Measurements from ENCODE around the gene RPS25. TPM values are rescaled to one million over a fixed set of nuclear protein-coding genes. Genes with fewer than 3 reads are reported as not detected.

Gene RPS25
- total and polyA plus RNA-seq, 4 donors: 451 to 1,390 (median 695) TPM

DNA sequence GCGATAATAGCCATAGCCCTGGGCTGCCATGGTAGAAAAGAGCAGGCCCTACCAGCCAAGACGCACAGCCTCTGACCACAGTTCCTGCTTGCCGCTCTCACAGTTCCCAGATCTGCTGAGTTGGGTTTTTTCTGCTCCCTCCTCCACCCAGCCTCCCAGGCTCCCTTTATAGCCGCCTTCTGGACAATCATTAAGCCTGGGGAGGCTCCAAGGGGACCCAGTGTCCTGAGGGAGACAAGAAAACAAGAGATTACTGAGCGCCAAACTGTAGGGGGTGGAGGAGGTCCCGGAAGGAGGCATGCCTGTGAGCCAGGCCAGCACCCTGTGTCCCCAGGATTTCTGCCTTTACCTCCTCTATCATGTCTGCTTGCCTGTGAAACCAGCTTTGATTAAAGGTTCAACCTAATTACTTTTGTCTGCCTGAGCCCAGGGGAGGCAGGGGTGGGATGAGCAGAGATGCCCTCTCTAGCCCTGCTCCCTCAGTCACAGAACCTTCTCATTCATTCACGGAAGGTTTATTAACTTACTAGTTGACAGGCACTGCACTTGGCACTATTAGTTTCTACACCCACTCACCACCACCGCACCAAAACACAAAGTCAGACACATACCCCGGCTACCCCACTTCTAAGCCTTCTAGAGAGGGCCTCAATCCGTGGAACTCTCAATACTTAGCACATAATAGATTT is 11.3 kb upstream of the RPS25 start:
- 36% methylated on average over 9 of the region's 10 CpGs for WGBS (ENCODE audit: insufficient coverage)
- no peaks in the 10 kb centered on the region for H3K9me3 ChIP-seq (ENCODE audit: control insufficient read depth, insufficient read depth, low read length)
- H3K4me1 ChIP-seq (ENCODE audit: control insufficient read depth, insufficient read depth, low read length): peaks cover 29% of the 10 kb centered on the region
- H3K4me3 ChIP-seq (ENCODE audit: low read depth, low read length): peak overlapping the region; percentile 87
- peak overlapping the region; percentile 25 for H3K27ac ChIP-seq (ENCODE audit: low read depth, low read length)
- H3K27me3 ChIP-seq (ENCODE audit: control insufficient read depth, insufficient read depth, low read length): no peaks in the 10 kb centered on the region
- DNase-seq (ENCODE audit: low read depth in 4 of 6, low spot score in 6 of 6): peak in 2 of 6 donors; percentile 22 to 27
- peaks cover 41% of the 10 kb centered on the region for H3K36me3 ChIP-seq (ENCODE audit: control insufficient read depth, insufficient read depth, low read length)

DNA sequence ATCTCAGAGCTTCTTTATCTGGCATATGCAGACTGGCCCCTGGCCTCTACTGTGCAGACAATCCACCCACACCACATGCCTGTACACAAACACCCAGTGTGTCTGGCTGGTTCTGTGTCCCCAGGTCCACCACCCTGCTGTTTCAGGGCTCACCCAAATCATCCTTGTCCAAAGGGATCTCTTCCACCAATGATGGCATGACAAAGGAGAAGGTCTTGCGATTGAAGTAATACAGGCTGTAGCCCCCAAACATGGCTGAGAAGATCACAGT is 10.9 kb upstream of the RPS25 start:
- Histone ChIP-seq H3K4me1 (ENCODE audit: control insufficient read depth, insufficient read depth, low read length) (peaks cover 29% of the 10 kb centered on the region), H3K36me3 (ENCODE audit: control insufficient read depth, insufficient read depth, low read length) (peaks cover 44% of the 10 kb centered on the region), H3K27me3 (ENCODE audit: control insufficient read depth, insufficient read depth, low read length) (no peaks in the 10 kb centered on the region), H3K9me3 (ENCODE audit: control insufficient read depth, insufficient read depth, low read length) (no peaks in the 10 kb centered on the region), H3K4me3 (ENCODE audit: low read depth, low read length) (peak overlapping the region; percentile 9), H3K27ac (ENCODE audit: low read depth, low read length) (peak overlapping the region; percentile 25)
- 56% methylated on average over 1 of the region's 1 CpG for WGBS (ENCODE audit: insufficient coverage)
- no peak for DNase-seq (ENCODE audit: low read depth in 4 of 6, low spot score in 6 of 6)

- DNase-seq (ENCODE audit: low read depth in 4 of 6, low spot score in 6 of 6): no peak
- Histone ChIP-seq H3K27me3 (ENCODE audit: control insufficient read depth, insufficient read depth, low read length) (no peaks in the 10 kb centered on the region), H3K9me3 (ENCODE audit: control insufficient read depth, insufficient read depth, low read length) (no peaks in the 10 kb centered on the region), H3K4me1 (ENCODE audit: control insufficient read depth, insufficient read depth, low read length) (peaks cover 29% of the 10 kb centered on the region), H3K36me3 (ENCODE audit: control insufficient read depth, insufficient read depth, low read length) (peaks cover 44% of the 10 kb centered on the region), H3K27ac (ENCODE audit: low read depth, low read length) (no peak overlapping the region), H3K4me3 (ENCODE audit: low read depth, low read length) (no peak overlapping the region)
- 81% methylated on average over 8 of the region's 9 CpGs for whole genome bisulfite sequencing (ENCODE audit: insufficient coverage)
These were observed 10.4 kb upstream of the RPS25 start for GRCh38 chr11:119028346-119029068.

- Histone ChIP-seq H3K27ac (ENCODE audit: low read depth, low read length) (no peak overlapping the region), H3K36me3 (ENCODE audit: control insufficient read depth, insufficient read depth, low read length) (peaks cover 49% of the 10 kb centered on the region)
- 96% methylated on average over 6 of the region's 9 CpGs for WGBS (ENCODE audit: insufficient coverage)
These were observed 9.6 kb upstream of the RPS25 start for GRCh38 chr11:119027561-119028345.

GRCh38 chr11:119026970-119027369 is 8.8 kb upstream of the RPS25 start:
- DNase-seq (ENCODE audit: low read depth in 4 of 6, low spot score in 6 of 6): no peak
- no peak overlapping the region for H3K27ac ChIP-seq (ENCODE audit: low read depth, low read length)
- H3K4me3 ChIP-seq (ENCODE audit: low read depth, low read length): no peak overlapping the region
- H3K9me3 ChIP-seq (ENCODE audit: control insufficient read depth, insufficient read depth, low read length): no peaks in the 10 kb centered on the region
- no peaks in the 10 kb centered on the region for H3K27me3 ChIP-seq (ENCODE audit: control insufficient read depth, insufficient read depth, low read length)
- no CpG with 5 or more reads among the region's 2 CpGs for WGBS (ENCODE audit: insufficient coverage)
- H3K4me1 ChIP-seq (ENCODE audit: control insufficient read depth, insufficient read depth, low read length): peaks cover 29% of the 10 kb centered on the region
- peaks cover 56% of the 10 kb centered on the region for H3K36me3 ChIP-seq (ENCODE audit: control insufficient read depth, insufficient read depth, low read length)

More at GRCh38 chr11:119027561-119028345, 9.6 kb upstream of the RPS25 start:
- Histone ChIP-seq H3K9me3 (ENCODE audit: control insufficient read depth, insufficient read depth, low read length) (no peaks in the 10 kb centered on the region), H3K27me3 (ENCODE audit: control insufficient read depth, insufficient read depth, low read length) (no peaks in the 10 kb centered on the region), H3K4me1 (ENCODE audit: control insufficient read depth, insufficient read depth, low read length) (peaks cover 29% of the 10 kb centered on the region), H3K4me3 (ENCODE audit: low read depth, low read length) (no peak overlapping the region)
- DNase-seq (ENCODE audit: low read depth in 4 of 6, low spot score in 6 of 6): no peak

DNA sequence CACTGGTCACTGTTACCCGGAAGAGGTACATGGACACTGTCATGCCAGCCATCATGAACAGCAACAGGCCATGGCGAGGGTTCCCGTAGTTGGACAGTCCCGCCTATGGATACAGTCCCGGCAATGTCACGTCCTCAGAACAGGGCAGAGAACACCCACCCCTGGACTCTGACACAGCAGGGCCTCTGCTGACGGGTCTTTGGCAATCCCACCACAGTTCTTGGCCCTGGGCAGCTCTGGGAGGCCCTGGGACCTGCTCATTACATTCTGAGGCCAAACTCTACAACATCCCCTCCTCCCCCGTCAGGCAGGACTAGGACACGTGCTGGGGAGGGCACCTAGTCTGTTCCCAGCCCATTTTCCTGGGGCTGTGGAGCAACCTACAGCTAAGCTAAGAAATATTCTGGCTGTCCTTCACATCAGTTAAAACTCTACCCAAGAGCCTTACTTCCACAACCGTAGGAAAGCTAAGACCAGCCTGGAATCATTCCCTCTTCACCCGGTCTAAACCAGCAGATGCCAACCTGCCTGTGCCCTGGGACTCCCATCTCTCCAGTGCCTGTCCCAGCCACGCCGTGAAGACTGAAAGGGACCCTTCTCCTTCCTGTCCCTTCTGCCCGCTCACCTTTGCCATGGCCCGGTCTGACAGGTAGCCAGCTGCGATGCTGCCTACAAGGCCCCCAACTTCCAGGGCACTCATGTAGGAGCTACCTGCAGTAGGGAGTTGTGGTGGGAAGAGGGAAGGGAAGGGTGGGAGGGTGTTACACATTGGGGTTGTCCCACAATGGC is 8.0 kb upstream of the RPS25 start:
- DNase-seq (ENCODE audit: low read depth in 4 of 6, low spot score in 6 of 6): no peak
- WGBS (ENCODE audit: insufficient coverage): 89% methylated on average over 15 of the region's 16 CpGs
- peaks cover 26% of the 10 kb centered on the region for H3K4me1 ChIP-seq (ENCODE audit: control insufficient read depth, insufficient read depth, low read length)
- H3K4me3 ChIP-seq (ENCODE audit: low read depth, low read length): no peak overlapping the region
- H3K27me3 ChIP-seq (ENCODE audit: control insufficient read depth, insufficient read depth, low read length): no peaks in the 10 kb centered on the region
- no peak overlapping the region for H3K27ac ChIP-seq (ENCODE audit: low read depth, low read length)
- peaks cover 60% of the 10 kb centered on the region for H3K36me3 ChIP-seq (ENCODE audit: control insufficient read depth, insufficient read depth, low read length)
- H3K9me3 ChIP-seq (ENCODE audit: control insufficient read depth, insufficient read depth, low read length): no peaks in the 10 kb centered on the region

GRCh38 chr11:119025541-119025940 is 7.4 kb upstream of the RPS25 start:
- Histone ChIP-seq H3K9me3 (ENCODE audit: control insufficient read depth, insufficient read depth, low read length) (no peaks in the 10 kb centered on the region), H3K4me3 (ENCODE audit: low read depth, low read length) (no peak overlapping the region), H3K4me1 (ENCODE audit: control insufficient read depth, insufficient read depth, low read length) (peaks cover 25% of the 10 kb centered on the region), H3K27me3 (ENCODE audit: control insufficient read depth, insufficient read depth, low read length) (no peaks in the 10 kb centered on the region), H3K36me3 (ENCODE audit: control insufficient read depth, insufficient read depth, low read length) (peaks cover 64% of the 10 kb centered on the region), H3K27ac (ENCODE audit: low read depth, low read length) (no peak overlapping the region)
- 85% methylated on average over 5 of the region's 5 CpGs for WGBS (ENCODE audit: insufficient coverage)
- no peak for DNase-seq (ENCODE audit: low read depth in 4 of 6, low spot score in 6 of 6)

GRCh38 chr11:119025099-119025473 is 6.9 kb upstream of the RPS25 start:
- Histone ChIP-seq H3K9me3 (ENCODE audit: control insufficient read depth, insufficient read depth, low read length) (no peaks in the 10 kb centered on the region), H3K4me1 (ENCODE audit: control insufficient read depth, insufficient read depth, low read length) (peaks cover 24% of the 10 kb centered on the region), H3K36me3 (ENCODE audit: control insufficient read depth, insufficient read depth, low read length) (peaks cover 65% of the 10 kb centered on the region), H3K27ac (ENCODE audit: low read depth, low read length) (no peak overlapping the region), H3K27me3 (ENCODE audit: control insufficient read depth, insufficient read depth, low read length) (no peaks in the 10 kb centered on the region), H3K4me3 (ENCODE audit: low read depth, low read length) (no peak overlapping the region)
- WGBS (ENCODE audit: insufficient coverage): 51% methylated on average over 3 of the region's 5 CpGs
- no peak for DNase-seq (ENCODE audit: low read depth in 4 of 6, low spot score in 6 of 6)

- Histone ChIP-seq H3K9me3 (ENCODE audit: control insufficient read depth, insufficient read depth, low read length) (no peaks in the 10 kb centered on the region), H3K36me3 (ENCODE audit: control insufficient read depth, insufficient read depth, low read length) (peaks cover 65% of the 10 kb centered on the region), H3K4me1 (ENCODE audit: control insufficient read depth, insufficient read depth, low read length) (peaks cover 22% of the 10 kb centered on the region), H3K4me3 (ENCODE audit: low read depth, low read length) (no peak overlapping the region), H3K27ac (ENCODE audit: low read depth, low read length) (no peak overlapping the region), H3K27me3 (ENCODE audit: control insufficient read depth, insufficient read depth, low read length) (no peaks in the 10 kb centered on the region)
- DNase-seq (ENCODE audit: low read depth in 4 of 6, low spot score in 6 of 6): no peak
- 83% methylated on average over 15 of the region's 15 CpGs for WGBS (ENCODE audit: insufficient coverage)
These were observed 6.4 kb upstream of the RPS25 start for GRCh38 chr11:119024430-119025098.

All from spinal cord (tissue), 10 donors.